Measurements from ENCODE around the gene TLR7. TPM values are rescaled to one million over a fixed set of nuclear protein-coding genes. Genes with fewer than 3 reads are reported as not detected.

Gene TLR7
- total and polyA plus RNA-seq, 2 of the 4 experiments (the other 2 are of a cell fraction) = not detected

- ATAC-seq (ENCODE audit: low read depth) = no peak
- Histone ChIP-seq H4K91ac (ENCODE audit: insufficient read depth, low read depth, low read length) (no peak overlapping the region), H3K56ac (ENCODE audit: extremely low read depth, insufficient read depth, low read length) (no peak overlapping the region), H2BK20ac (ENCODE audit: low read depth, low read length) (no peak overlapping the region), H2AK9ac (replicated peaks; ENCODE audit: low read depth, low read length, poor library complexity) (no peak overlapping the region), H3K4me3 (ENCODE audit: insufficient read depth, low read depth, low read length) (no peak overlapping the region), H3K9me3 (ENCODE audit: control insufficient read depth, insufficient read depth, low read length) (no peaks in the 10 kb centered on the region), H4K8ac (ENCODE audit: low read depth in 2 of 2, low read length in 2 of 2) (no peak overlapping the region), H4K5ac (ENCODE audit: low read depth, low read length) (no peak overlapping the region), H2BK5ac (ENCODE audit: low read depth, low read length, poor library complexity, severe bottlenecking) (no peak overlapping the region), H3K23ac (ENCODE audit: low read depth, low read length) (no peak overlapping the region), H2AK5ac (ENCODE audit: low read depth, low read length) (no peak overlapping the region), H3K27me3 (ENCODE audit: control insufficient read depth, insufficient read depth, low read length) (no peaks in the 10 kb centered on the region; the same call in 1 of the 2 replicates), H2BK15ac (ENCODE audit: low read depth, low read length) (no peak overlapping the region), H3K36me3 (ENCODE audit: control insufficient read depth, insufficient read depth, low read length) (no peaks in the 10 kb centered on the region), H2BK120ac (ENCODE audit: low read depth, low read length) (no peak overlapping the region), H3K4me2 (ENCODE audit: low read depth, low read length) (no peak overlapping the region), H4K20me1 (ENCODE audit: insufficient read depth, low read length) (no peaks in the 10 kb centered on the region), H3K14ac (replicated peaks; ENCODE audit: low read depth, low read length) (no peak overlapping the region), H3K9me1 (ENCODE audit: insufficient read depth, low read length) (no peaks in the 10 kb centered on the region), H3K9ac (ENCODE audit: low read depth, low read length) (no peak overlapping the region), H3K27ac (ENCODE audit: insufficient read depth, low read length) (no peak overlapping the region), H3K4ac (ENCODE audit: low read depth, low read length) (no peak overlapping the region), H3K18ac (ENCODE audit: low read depth, low read length) (no peak overlapping the region), H2AFZ (replicated peaks; ENCODE audit: low read length, poor library complexity) (no peak overlapping the region), H3K79me1 (ENCODE audit: low read depth in 1 of 2, low read length in 2 of 2) (no peaks in the 10 kb centered on the region), H3K4me1 (ENCODE audit: control insufficient read depth, insufficient read depth, low read length) (no peaks in the 10 kb centered on the region)
- TF ChIP-seq MAZ (IDR thresholded peaks at IDR 0.05; ENCODE audit: borderline replicate concordance, low read depth, low read length) (no peak), RCOR1 (IDR thresholded peaks at IDR 0.05; ENCODE audit: insufficient replicate concordance, low read length) (no peak), FOS (IDR thresholded peaks at IDR 0.05; ENCODE audit: low read depth, low read length) (no peak), BHLHE40 (IDR thresholded peaks at IDR 0.05; ENCODE audit: low read depth, low read length) (no peak), MXI1 (IDR thresholded peaks at IDR 0.05; ENCODE audit: borderline replicate concordance, low read depth, low read length) (no peak), USF2 (IDR thresholded peaks at IDR 0.05; ENCODE audit: low read depth, low read length) (no peak), CHD1 (IDR thresholded peaks at IDR 0.05; ENCODE audit: low read depth, low read length) (no peak), POLR2A (IDR thresholded peaks at IDR 0.05; ENCODE audit: low read depth, low read length) (no peak), MAFK (IDR thresholded peaks at IDR 0.05; ENCODE audit: low read depth, low read length) (no peak), CEBPB (IDR thresholded peaks at IDR 0.05; ENCODE audit: low read depth, low read length) (no peak), RFX5 (IDR thresholded peaks at IDR 0.05; ENCODE audit: low read depth, low read length) (no peak), NFE2L2 (IDR thresholded peaks at IDR 0.05; ENCODE audit: low read depth, low read length) (no peak), SMC3 (IDR thresholded peaks at IDR 0.05; ENCODE audit: low read depth, low read length) (no peak)
- BruUV-seq (replicated peaks) = no TSS peak
- POLR2A ChIA-PET (ENCODE audit: unreplicated experiment) = no interaction called here
- in situ Hi-C loops (cut with MboI; ENCODE audit: low sequenced_read_pairs) = no loop called here
- 69% methylated on average over 4 of the region's 8 CpGs; no CpG with 5 or more reads in 1 of the 2 experiments for WGBS, 2 experiments (ENCODE audit: extremely low coverage in 2 of 2, insufficient read length in 1 of 2)
- intact Hi-C loops (cut with micrococcal nuclease) = no loop called here
- CTCF ChIA-PET = interaction anchor here (0.6 kb wide), 1 partner anchor 941 kb away, joined by 3 read pairs; no protein-coding TSS in a partner anchor
- no peak for DNase-seq
- dilution Hi-C loops (cut with HindIII; ENCODE audit: low sequenced_read_pairs, unreplicated experiment) = no loop called here
Observed at GRCh38 chrX:12920990-12921389, 54.1 kb downstream of the TLR7 start.
